Keratinocyte (primary cell): Measurements from ENCODE around the gene MMP3. TPM values are rescaled to one million over a fixed set of nuclear protein-coding genes. Genes with fewer than 3 reads are reported as not detected.
A peak's percentile ranks its signal among the peaks of the same experiment; 100 is the strongest.

Source experiments
- DNase-seq: peaks from one replicate; pipeline ENCODE4 v3.0.0-alpha.2; 2011; ENCODE audit warnings: low read depth, missing footprints, low spot score
- FAIRE-seq: peaks from 2 replicates; lab custom pipeline; 2011; peaks lifted over from hg19 to GRCh38; lab: Jason Lieb, UNC
- H2AFZ ChIP-seq: 2 replicates; pipeline ENCODE4 v1.6.0; 2012; ENCODE audit warnings: low read length, control low read depth, inconsistent platforms; ENCODE audit not compliant: control insufficient read depth
- H3K27ac ChIP-seq: 2 replicates; pipeline ENCODE4 v1.5.1; 2011; ENCODE audit warnings: low read length; ENCODE audit not compliant: control insufficient read depth, insufficient read depth
- H3K27me3 ChIP-seq: 3 replicates; pipeline ENCODE4 v1.6.0; 2011; ENCODE audit warnings: low read length; ENCODE audit not compliant: control insufficient read depth, insufficient read depth; ENCODE audit errors: extremely low read depth
- H3K36me3 ChIP-seq, 2 experiments: 2 replicates in 1 of 2; 3 replicates in 1 of 2; pipeline ENCODE4 v1.5.1; 2011; ENCODE audit warnings: low read length in 2 of 2, mild to moderate bottlenecking in 1 of 2; ENCODE audit not compliant: control insufficient read depth in 2 of 2, insufficient read depth in 2 of 2; ENCODE audit errors: extremely low read depth in 1 of 2
- H3K4me1 ChIP-seq: 3 replicates; pipeline ENCODE4 v1.5.1; 2011; ENCODE audit warnings: low read length; ENCODE audit not compliant: control insufficient read depth, insufficient read depth; ENCODE audit errors: extremely low read depth
- H3K4me2 ChIP-seq: 3 replicates; pipeline ENCODE4 v1.6.0; 2011; ENCODE audit warnings: low read depth, low read length; ENCODE audit not compliant: control insufficient read depth, insufficient read depth; ENCODE audit errors: extremely low read depth
- H3K4me3 ChIP-seq, 3 experiments: fragments of 200-600 bp in 1 of 3; sonication (generic) in 1 of 3; 2 replicates in 2 of 3; 3 replicates in 1 of 3; pipeline ENCODE4 v1.5.1; 2011 to 2016; ENCODE audit warnings: low read length in 3 of 3, mild to moderate bottlenecking in 3 of 3, control low read depth in 2 of 3, inconsistent platforms in 1 of 3, low read depth in 1 of 3, mixed read lengths in 1 of 3, mixed run types in 1 of 3, moderate library complexity in 1 of 3; ENCODE audit not compliant: control insufficient read depth in 2 of 3, insufficient read depth in 2 of 3; ENCODE audit errors: extremely low read depth in 1 of 3
- H3K79me2 ChIP-seq: 2 replicates; pipeline ENCODE4 v1.6.0; 2012; ENCODE audit warnings: low read length; ENCODE audit not compliant: control insufficient read depth, insufficient read depth
- H3K9ac ChIP-seq: 3 replicates; pipeline ENCODE4 v1.6.0; 2011; ENCODE audit warnings: low read length; ENCODE audit not compliant: control insufficient read depth, insufficient read depth; ENCODE audit errors: extremely low read depth
- H3K9me1 ChIP-seq: 3 replicates; pipeline ENCODE4 v1.6.0; 2011; ENCODE audit warnings: low read length; ENCODE audit not compliant: control insufficient read depth, insufficient read depth; ENCODE audit errors: extremely low read depth
- H3K9me3 ChIP-seq: 2 replicates; pipeline ENCODE4 v1.5.1; 2012; ENCODE audit warnings: low read depth, low read length; ENCODE audit not compliant: control insufficient read depth
- H4K20me1 ChIP-seq: 3 replicates; pipeline ENCODE4 v1.6.0; 2011; ENCODE audit warnings: low read length; ENCODE audit not compliant: control insufficient read depth, insufficient read depth; ENCODE audit errors: extremely low read depth
- EZH2 ChIP-seq: IDR thresholded peaks from one replicate; pipeline ENCODE4 v1.6.1; 2012; ENCODE audit warnings: inconsistent platforms, mild to moderate bottlenecking, low read length, moderate library complexity
- dilution Hi-C: fragments of 300-500 bp; cut with MboI; formaldehyde crosslinking; loops from one replicate; pipeline ENCODE4 v1.7.0; 2020; ENCODE audit warnings: low sequenced_read_pairs; ENCODE audit not compliant: extremely low pct_ligation_motif_present
- polyA plus RNA-seq, 5 experiments: library from polyadenylated mRNA; depleted of rRNA in 3 of 5; stranded (reverse) in 3 of 5; stranded (forward) in 1 of 5; unstranded in 1 of 5; fragments of >200 nt; gene quantifications; 1 replicate in 1 of 5; 2 replicates in 3 of 5; 3 replicates in 1 of 5; pipeline versions ENCODE4 v1.2.1 to v1.2.3, GENCODE V29; 2011 to 2012; ENCODE audit warnings: missing spikeins in 2 of 5, low read depth in 1 of 5, low replicate concordance in 1 of 5
- TF ChIP-seq, protein P1 (sequence below), 3 experiments: IDR thresholded peaks in 1 of 3; conservative IDR thresholded peaks in 1 of 3; optimal IDR thresholded peaks in 1 of 3; 2 replicates in 2 of 3; 3 replicates in 1 of 3; pipeline versions ENCODE3 to v1.5.1; 2011; ENCODE audit warnings: low read length in 3 of 3, mild to moderate bottlenecking in 3 of 3, moderate library complexity in 2 of 3, control low read depth in 1 of 3, inconsistent platforms in 1 of 3; ENCODE audit not compliant: insufficient read depth in 2 of 3; ENCODE audit errors: extremely low read depth in 1 of 3

MMP3 gene
- polyA plus RNA-seq, 1 donor (not counting 4 experiments of a cell fraction or from before 2014, with no cell fraction given): 8.3 TPM

DNA sequence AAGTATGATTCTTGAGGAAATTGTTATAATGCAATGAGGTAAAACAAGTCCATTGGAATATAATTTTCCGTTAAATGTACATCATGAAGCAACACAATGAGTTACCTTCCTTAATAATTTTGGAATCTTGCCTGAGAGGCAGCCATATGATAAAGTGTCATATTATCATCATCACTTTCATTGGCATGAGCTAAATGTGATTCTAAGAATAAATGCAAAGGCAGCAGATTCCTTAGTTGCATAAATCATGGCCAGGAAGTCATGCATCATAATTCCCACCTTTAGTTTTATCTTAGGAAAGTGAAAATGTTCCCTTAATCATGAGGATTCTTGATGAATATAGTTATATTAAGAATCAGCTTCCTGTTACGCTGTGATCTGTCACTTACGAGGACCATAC lies 31.2 kb downstream of the MMP3 start:
- H3K27ac ChIP-seq: no peak overlapping the region
- no peak for TF ChIP-seq EZH2
- TF ChIP-seq, protein P1, sequence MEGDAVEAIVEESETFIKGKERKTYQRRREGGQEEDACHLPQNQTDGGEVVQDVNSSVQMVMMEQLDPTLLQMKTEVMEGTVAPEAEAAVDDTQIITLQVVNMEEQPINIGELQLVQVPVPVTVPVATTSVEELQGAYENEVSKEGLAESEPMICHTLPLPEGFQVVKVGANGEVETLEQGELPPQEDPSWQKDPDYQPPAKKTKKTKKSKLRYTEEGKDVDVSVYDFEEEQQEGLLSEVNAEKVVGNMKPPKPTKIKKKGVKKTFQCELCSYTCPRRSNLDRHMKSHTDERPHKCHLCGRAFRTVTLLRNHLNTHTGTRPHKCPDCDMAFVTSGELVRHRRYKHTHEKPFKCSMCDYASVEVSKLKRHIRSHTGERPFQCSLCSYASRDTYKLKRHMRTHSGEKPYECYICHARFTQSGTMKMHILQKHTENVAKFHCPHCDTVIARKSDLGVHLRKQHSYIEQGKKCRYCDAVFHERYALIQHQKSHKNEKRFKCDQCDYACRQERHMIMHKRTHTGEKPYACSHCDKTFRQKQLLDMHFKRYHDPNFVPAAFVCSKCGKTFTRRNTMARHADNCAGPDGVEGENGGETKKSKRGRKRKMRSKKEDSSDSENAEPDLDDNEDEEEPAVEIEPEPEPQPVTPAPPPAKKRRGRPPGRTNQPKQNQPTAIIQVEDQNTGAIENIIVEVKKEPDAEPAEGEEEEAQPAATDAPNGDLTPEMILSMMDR (optimal IDR thresholded peaks at IDR 0.05 in 1 of 3, IDR thresholded peaks at IDR 0.05 in 1 of 3, conservative IDR thresholded peaks at IDR 0.05 in 1 of 3; ENCODE audit: extremely low read depth in 1 of 3, insufficient read depth in 2 of 3, low read length in 3 of 3): no peak
- H3K79me2 ChIP-seq: no peaks in the 10 kb centered on the region
- no peak for FAIRE-seq
- H3K9me3 ChIP-seq: no peaks in the 10 kb centered on the region
- H3K27me3 ChIP-seq: no peaks in the 10 kb centered on the region
- H3K4me2 ChIP-seq: peak overlapping the region; percentile 28
- dilution Hi-C loops: no loop called here
- H2AFZ ChIP-seq: peak overlapping the region; percentile 2
- H4K20me1 ChIP-seq: no peaks in the 10 kb centered on the region
- DNase-seq: no peak
- H3K4me3 ChIP-seq: no peak overlapping the region
- no peaks in the 10 kb centered on the region for H3K36me3 ChIP-seq
- no peaks in the 10 kb centered on the region for H3K9me1 ChIP-seq
- H3K4me1 ChIP-seq: peaks cover 14% of the 10 kb centered on the region
- no peak overlapping the region for H3K9ac ChIP-seq

DNA sequence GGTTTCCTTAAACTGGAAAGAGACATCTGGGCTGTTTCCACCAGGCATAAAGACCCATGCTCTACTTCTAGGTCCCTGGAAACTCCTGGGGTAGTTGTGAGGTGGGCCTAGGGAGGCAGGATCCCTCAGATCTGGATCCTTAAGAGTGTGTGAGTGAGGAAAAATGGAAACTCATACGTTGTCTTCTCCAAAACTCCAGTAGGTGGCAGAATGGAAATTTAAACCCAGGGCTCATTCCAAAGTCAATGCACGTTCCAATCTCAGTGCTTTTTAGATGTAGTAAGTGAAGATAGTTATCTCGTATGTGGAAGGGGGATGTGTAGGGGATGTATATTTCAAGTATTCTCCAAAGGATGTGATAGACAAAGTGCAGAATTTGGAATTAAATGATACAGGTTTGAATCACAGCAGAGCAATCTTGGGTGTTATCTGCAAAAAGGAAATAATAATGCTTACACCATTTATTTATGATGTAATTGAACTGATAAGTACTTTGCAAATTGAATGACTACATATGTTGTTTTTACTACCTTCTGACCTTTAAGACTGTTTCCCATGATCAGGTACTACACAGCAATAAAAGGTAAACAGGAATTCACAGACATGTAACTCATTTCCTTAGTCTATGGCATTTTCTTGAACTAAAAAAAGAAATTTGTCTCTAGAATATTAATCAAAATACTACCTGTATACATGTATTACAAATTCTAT lies 32.3 kb downstream of the MMP3 start:
- Histone ChIP-seq H3K36me3 (no peaks in the 10 kb centered on the region), H3K79me2 (no peaks in the 10 kb centered on the region), H4K20me1 (no peaks in the 10 kb centered on the region), H2AFZ (peak overlapping the region; percentile 94), H3K27ac (no peak overlapping the region), H3K27me3 (no peaks in the 10 kb centered on the region), H3K4me3 (no peak overlapping the region), H3K9ac (peak overlapping the region; percentile 37), H3K9me1 (no peaks in the 10 kb centered on the region), H3K4me1 (peaks cover 14% of the 10 kb centered on the region), H3K4me2 (no peak overlapping the region), H3K9me3 (no peaks in the 10 kb centered on the region)
- DNase-seq (no peak), FAIRE-seq (peak; percentile 88)
- TF ChIP-seq, protein P1 (optimal IDR thresholded peaks at IDR 0.05 in 1 of 3, IDR thresholded peaks at IDR 0.05 in 1 of 3, conservative IDR thresholded peaks at IDR 0.05 in 1 of 3; ENCODE audit: extremely low read depth in 1 of 3, insufficient read depth in 2 of 3, low read length in 3 of 3): peak; percentile 49 to 76 (median 62)
- no peak for TF ChIP-seq EZH2
- dilution Hi-C loops: no loop called here
